Endothelial cell of umbilical vein (primary cell): Measurements from ENCODE around the gene NTRK2. TPM values are rescaled to one million over a fixed set of nuclear protein-coding genes. Genes with fewer than 3 reads are reported as not detected.

Experiments used
- BruUV-seq: library from RNA; stranded (reverse); fragments of 400-500 nt; replicated peaks from 2 replicates; lab custom pipeline; 2021; lab: Mats Ljungman, UMichigan
- CTCF ChIA-PET: fragments of 300-600, 350-600 bp; sonication (Branson Sonifier 250); formaldehyde crosslinking; loops from one replicate; lab custom pipeline; 2021; ENCODE audit warnings: antibody characterized with exemption, inconsistent platforms; lab: Charles Lee
- POLR2A ChIA-PET: fragments of 300-600, 350-600 bp; sonication (Branson Sonifier 250); formaldehyde crosslinking; loops from one replicate; lab custom pipeline; 2021; ENCODE audit warnings: antibody characterized with exemption, inconsistent platforms; lab: Charles Lee
- DNase-seq: peaks from one replicate; pipeline ENCODE4 v3.0.0-alpha.2; 2011; ENCODE audit warnings: low read depth, low spot score
- FAIRE-seq: peaks from 2 replicates; lab custom pipeline; 2011; peaks lifted over from hg19 to GRCh38; lab: Jason Lieb, UNC
- H2AFZ ChIP-seq: 2 replicates; pipeline ENCODE4 v1.6.0; 2012; ENCODE audit warnings: low read depth, low read length, control low read depth, inconsistent platforms
- H3K27ac ChIP-seq: 2 replicates; pipeline ENCODE4 v1.5.1; 2011; ENCODE audit warnings: low read depth, mild to moderate bottlenecking, control low read depth, low read length, moderate library complexity; ENCODE audit not compliant: insufficient read depth
- H3K27me3 ChIP-seq, 2 experiments: 2 replicates each; pipeline versions ENCODE4 v1.6.0 to v1.6.1; 2011; ENCODE audit warnings: low read length in 2 of 2, mixed read lengths in 1 of 2; ENCODE audit not compliant: control insufficient read depth in 2 of 2, insufficient read depth in 2 of 2
- H3K36me3 ChIP-seq, 2 experiments: 2 replicates in 1 of 2; 3 replicates in 1 of 2; pipeline ENCODE4 v1.5.1; 2011; ENCODE audit warnings: low read length in 2 of 2, mild to moderate bottlenecking in 1 of 2, moderate library complexity in 1 of 2; ENCODE audit not compliant: control insufficient read depth in 2 of 2, insufficient read depth in 2 of 2; ENCODE audit errors: extremely low read depth in 1 of 2
- H3K4me1 ChIP-seq: 3 replicates; pipeline ENCODE4 v1.5.1; 2011; ENCODE audit warnings: mild to moderate bottlenecking, low read length; ENCODE audit not compliant: control insufficient read depth, insufficient read depth; ENCODE audit errors: extremely low read depth
- H3K4me2 ChIP-seq: 2 replicates; pipeline ENCODE4 v1.6.1; 2011; ENCODE audit warnings: low read length, control low read depth, mixed read lengths; ENCODE audit not compliant: insufficient read depth
- H3K4me3 ChIP-seq, 3 experiments: fragments of 200-600 bp in 1 of 3; sonication (generic), shearing (Covaris generic) in 1 of 3; replicated peaks in 1 of 3; 2 replicates each; pipeline ENCODE4 v1.5.1; 2011 to 2016; ENCODE audit warnings: control low read depth in 3 of 3, low read length in 3 of 3, mild to moderate bottlenecking in 2 of 3, inconsistent platforms in 1 of 3, low read depth in 1 of 3, moderate library complexity in 1 of 3; ENCODE audit not compliant: insufficient read depth in 1 of 3
- H3K79me2 ChIP-seq: 2 replicates; pipeline ENCODE4 v1.6.0; 2012; ENCODE audit warnings: low read length, inconsistent platforms; ENCODE audit not compliant: control insufficient read depth, insufficient read depth
- H3K9ac ChIP-seq: replicated peaks from 2 replicates; pipeline ENCODE3; 2011; ENCODE audit warnings: low read length, control low read depth; ENCODE audit not compliant: insufficient read depth; ENCODE audit errors: extremely low read depth
- H3K9me1 ChIP-seq: replicated peaks from 3 replicates; pipeline ENCODE4 v1.6.0; 2011; ENCODE audit warnings: mild to moderate bottlenecking, low read length; ENCODE audit not compliant: control insufficient read depth, insufficient read depth; ENCODE audit errors: extremely low read depth
- H3K9me3 ChIP-seq: replicated peaks from 2 replicates; pipeline ENCODE4 v1.5.1; 2012; ENCODE audit warnings: low read length, inconsistent platforms; ENCODE audit not compliant: control insufficient read depth, insufficient read depth
- H4K20me1 ChIP-seq: replicated peaks from 2 replicates; pipeline ENCODE3; 2011; ENCODE audit warnings: mild to moderate bottlenecking, low read length; ENCODE audit not compliant: control insufficient read depth, insufficient read depth; ENCODE audit errors: extremely low read depth
- CTCF ChIP-seq, 2 donors: IDR thresholded peaks; 1 replicate in 1 of 2; 2 replicates in 1 of 2; pipeline ENCODE4 v1.5.1; 2011; ENCODE audit warnings: low read length in 2 of 2, mild to moderate bottlenecking in 2 of 2, moderate library complexity in 2 of 2, control low read depth in 1 of 2, inconsistent platforms in 1 of 2, low read depth in 1 of 2; ENCODE audit not compliant: insufficient read depth in 1 of 2; ENCODE audit errors: extremely low read depth in 1 of 2
- EZH2 ChIP-seq: IDR thresholded peaks from 2 replicates; pipeline ENCODE4 v1.6.1; 2012; ENCODE audit warnings: borderline replicate concordance, low read depth, mild to moderate bottlenecking, moderate library complexity, low read length, inconsistent platforms; ENCODE audit not compliant: severe bottlenecking
- FOS ChIP-seq: IDR thresholded peaks from 2 replicates; pipeline ENCODE4 v1.6.1; 2011; ENCODE audit warnings: mild to moderate bottlenecking, low read length, moderate library complexity, borderline replicate concordance; ENCODE audit not compliant: insufficient read depth
- GATA2 ChIP-seq: IDR thresholded peaks from 2 replicates; pipeline ENCODE4 v1.7.0; 2011; ENCODE audit warnings: low read depth, mild to moderate bottlenecking, moderate library complexity, mixed read lengths, low read length; ENCODE audit not compliant: insufficient read length, insufficient read depth
- JUN ChIP-seq: IDR thresholded peaks from 2 replicates; pipeline ENCODE4 v1.6.1; 2011; ENCODE audit warnings: borderline replicate concordance, low read depth; ENCODE audit not compliant: insufficient read length, insufficient read depth
- MAX ChIP-seq: IDR thresholded peaks from 2 replicates; pipeline ENCODE4 v1.6.1; 2011; ENCODE audit not compliant: insufficient read depth, insufficient read length
- MYC ChIP-seq: IDR thresholded peaks from one replicate; pipeline ENCODE4 v1.6.1; 2011; ENCODE audit warnings: mild to moderate bottlenecking, low read depth, low read length
- POLR2A ChIP-seq: IDR thresholded peaks from 2 replicates; pipeline ENCODE4 v1.6.1; 2012; ENCODE audit warnings: low read depth, mild to moderate bottlenecking, control low read depth, low read length
- POLR2AphosphoS5 ChIP-seq: IDR thresholded peaks from 2 replicates; pipeline ENCODE4 v1.6.1; 2012; ENCODE audit warnings: low read depth, mild to moderate bottlenecking, control low read depth, low read length, moderate library complexity; ENCODE audit not compliant: insufficient read depth
- dilution Hi-C: fragments of 300-500 bp; cut with MboI; formaldehyde crosslinking; loops from one replicate; pipeline ENCODE4 v1.15.0; 2019; ENCODE audit warnings: low sequenced_read_pairs; ENCODE audit not compliant: extremely low pct_ligation_motif_present
- intact Hi-C: fragments of 100-400 bp; cut with micrococcal nuclease; formaldehyde crosslinking; loops from one replicate; pipeline ENCODE4 v1.10.0; 2022
- polyA plus RNA-seq, 4 experiments: library from polyadenylated mRNA; depleted of rRNA in 3 of 4; stranded (reverse) in 3 of 4; unstranded in 1 of 4; fragments of >200 nt; gene quantifications; 2 replicates each; pipeline versions ENCODE4 v1.2.1 to v1.2.3, GENCODE V29; 2011 to 2012; ENCODE audit warnings: missing spikeins in 1 of 4
- total RNA-seq: library from RNA; stranded (reverse); gene quantifications from 2 replicates; pipeline ENCODE4 v1.2.3, GENCODE V29; 2021

The NTRK2 gene
- total and polyA plus RNA-seq, 2 donors (not counting 3 experiments of a cell fraction or from before 2014, with no cell fraction given): 0.01 to 0.13 TPM

- Histone ChIP-seq H3K4me1 (no peaks in the 10 kb centered on the region), H3K9me1 (no peaks in the 10 kb centered on the region), H3K27me3 (no peaks in the 10 kb centered on the region), H3K36me3 (no peaks in the 10 kb centered on the region), H3K4me2 (no peak overlapping the region), H3K79me2 (no peaks in the 10 kb centered on the region), H2AFZ (no peak overlapping the region), H4K20me1 (no peaks in the 10 kb centered on the region), H3K4me3 (no peak overlapping the region), H3K9me3 (no peaks in the 10 kb centered on the region), H3K27ac (no peak overlapping the region), H3K9ac (no peak overlapping the region)
- DNase-seq: no peak
- CTCF ChIA-PET: no interaction called here
- no peak for FAIRE-seq
- TF ChIP-seq MAX (no peak), POLR2AphosphoS5 (no peak), FOS (no peak), CTCF (IDR thresholded peaks at IDR 0.05; ENCODE audit: extremely low read depth in 1 of 2, insufficient read depth in 1 of 2, low read depth in 1 of 2, low read length in 2 of 2) (no peak), MYC (no peak), EZH2 (no peak), JUN (no peak), GATA2 (no peak), POLR2A (no peak)
- intact Hi-C loops (no loop called here), dilution Hi-C loops (no loop called here)
- POLR2A ChIA-PET: no interaction called here
- BruUV-seq: no TSS peak
These were observed 9.8 kb upstream of the NTRK2 start for GRCh38 chr9:84659773-84660172.
